HUES64 (cell line): ENCODE results near the gene SLC9A1.

Source experiments
- H3K27ac ChIP-seq: 2 replicates; pipeline ENCODE4 v1.7.0; 2013; ENCODE audit warnings: low read depth, low read length, inconsistent platforms
- H3K27me3 ChIP-seq: 2 replicates; pipeline ENCODE4 v1.6.1; 2013; ENCODE audit warnings: mild to moderate bottlenecking, low read length; ENCODE audit not compliant: insufficient read depth
- H3K36me3 ChIP-seq: 2 replicates; pipeline ENCODE4 v1.6.1; 2013; ENCODE audit warnings: mild to moderate bottlenecking, low read length; ENCODE audit not compliant: insufficient read depth
- H3K4me1 ChIP-seq: 2 replicates; pipeline ENCODE4 v1.6.1; 2013; ENCODE audit warnings: mild to moderate bottlenecking, low read length, moderate library complexity; ENCODE audit not compliant: insufficient read depth
- H3K4me3 ChIP-seq: 2 replicates; pipeline ENCODE4 v1.5.1; 2013; ENCODE audit warnings: mild to moderate bottlenecking, low read length, moderate library complexity
- H3K9ac ChIP-seq: 2 replicates; pipeline ENCODE4 v1.6.1; 2013; ENCODE audit warnings: mild to moderate bottlenecking, low read depth, low read length
- H3K9me3 ChIP-seq: 2 replicates; pipeline ENCODE4 v1.6.1; 2013; ENCODE audit warnings: low read depth, low read length; ENCODE audit not compliant: insufficient read depth
- WGBS: fragments of 150-250, 120-280 bp; methylation state at CpG from one replicate; pipeline ENCODE4 v1.1.7; 2013; ENCODE audit warnings: missing lambda C conversion rate; 5-methylcytosine and 5-hydroxymethylcytosine counted together

The SLC9A1 gene

DNA sequence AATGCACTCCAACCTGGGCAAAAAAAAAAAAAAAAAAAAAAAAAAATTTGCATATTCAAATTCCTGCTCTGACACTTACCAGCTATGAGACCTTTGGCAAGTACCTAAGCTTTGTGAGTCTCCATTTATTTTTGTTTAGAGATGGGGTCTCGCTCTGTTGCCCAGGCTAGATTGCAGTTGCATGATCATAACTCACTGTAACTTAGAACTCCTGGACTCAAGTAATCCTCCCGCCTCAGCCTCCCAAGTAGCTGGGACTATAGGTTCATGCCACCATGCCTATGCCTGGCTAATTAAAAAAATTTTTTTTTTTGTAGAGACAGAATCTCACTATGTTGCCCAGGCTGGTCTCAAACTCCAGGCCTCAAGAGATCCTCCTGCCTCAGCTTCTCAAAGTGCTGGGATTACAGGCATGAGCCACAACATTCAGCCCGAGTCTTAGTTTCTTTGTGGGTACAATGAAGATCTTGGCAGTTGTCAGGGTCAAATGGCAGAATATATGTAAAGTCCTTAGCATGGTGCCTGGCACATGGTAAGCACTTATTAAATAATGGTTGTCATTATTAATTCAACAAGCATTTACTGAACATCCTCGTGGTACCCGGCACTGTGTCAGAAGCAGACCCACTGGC is 88.8 kb downstream of the SLC9A1 start:
- H3K27ac ChIP-seq, result no peak overlapping the region
- WGBS, result 97% methylated on average over 5 of the region's 5 CpGs
- H3K9ac ChIP-seq, result no peak overlapping the region
- H3K4me3 ChIP-seq, result no peak overlapping the region
- H3K36me3 ChIP-seq, result no peaks in the 10 kb centered on the region
- H3K4me1 ChIP-seq, result no peaks in the 10 kb centered on the region
- no peaks in the 10 kb centered on the region for H3K9me3 ChIP-seq
- no peaks in the 10 kb centered on the region for H3K27me3 ChIP-seq

DNA sequence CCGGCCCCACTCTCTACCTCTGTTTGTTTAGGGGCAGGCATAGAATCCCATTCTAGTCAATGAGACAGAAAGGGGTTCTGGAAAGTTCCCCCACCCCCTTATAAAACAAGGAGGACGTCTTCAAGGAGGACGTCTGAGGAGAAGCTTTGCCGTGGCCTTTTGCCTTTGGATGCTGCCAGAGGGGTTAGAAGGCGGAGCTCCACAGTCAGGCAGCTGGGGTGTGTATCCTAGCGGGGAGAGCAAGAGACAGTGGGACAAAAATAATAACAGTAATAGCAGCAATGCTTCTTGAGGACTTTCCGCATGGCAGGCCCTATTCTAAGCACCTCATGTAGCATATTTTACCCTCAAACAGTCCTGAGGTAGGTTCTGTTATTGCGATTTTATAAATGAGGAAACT is 94.0 kb downstream of the SLC9A1 start:
- H3K27me3 ChIP-seq, result no peaks in the 10 kb centered on the region
- WGBS, result 89% methylated on average over 8 of the region's 8 CpGs
- peaks cover 26% of the 10 kb centered on the region for H3K4me1 ChIP-seq
- no peaks in the 10 kb centered on the region for H3K9me3 ChIP-seq
- H3K36me3 ChIP-seq, result no peaks in the 10 kb centered on the region
- H3K9ac ChIP-seq, result no peak overlapping the region
- no peak overlapping the region for H3K27ac ChIP-seq
- no peak overlapping the region for H3K4me3 ChIP-seq

- H3K27ac ChIP-seq, result no peak overlapping the region; the same call in 1 of the 2 replicates
- H3K4me1 ChIP-seq, result peaks cover 26% of the 10 kb centered on the region
- H3K36me3 ChIP-seq, result no peaks in the 10 kb centered on the region
- 44% methylated on average over 12 of the region's 12 CpGs for WGBS
- no peaks in the 10 kb centered on the region for H3K9me3 ChIP-seq
- H3K4me3 ChIP-seq, result no peak overlapping the region
- no peaks in the 10 kb centered on the region for H3K27me3 ChIP-seq
- no peak overlapping the region for H3K9ac ChIP-seq
These were observed 95.8 kb downstream of the SLC9A1 start for GRCh38 chr1:27058966-27059669.

- Histone ChIP-seq H3K4me1 (peaks cover 26% of the 10 kb centered on the region), H3K36me3 (no peaks in the 10 kb centered on the region), H3K27me3 (no peaks in the 10 kb centered on the region), H3K9ac (0 out of 2 replicates have a peak overlapping the region, but pooled peaks have one; percentile 3), H3K9me3 (no peaks in the 10 kb centered on the region), H3K27ac (peak overlapping the region; percentile 53), H3K4me3 (no peak overlapping the region)
- WGBS, result 42% methylated on average over 13 of the region's 13 CpGs
These were observed 96.9 kb downstream of the SLC9A1 start for GRCh38 chr1:27057801-27058625.

GRCh38 chr1:27057389-27057788 is 97.5 kb downstream of the SLC9A1 start:
- peak overlapping the region; percentile 53 for H3K27ac ChIP-seq
- H3K9ac ChIP-seq, result no peak overlapping the region
- no peak overlapping the region for H3K4me3 ChIP-seq

DNA sequence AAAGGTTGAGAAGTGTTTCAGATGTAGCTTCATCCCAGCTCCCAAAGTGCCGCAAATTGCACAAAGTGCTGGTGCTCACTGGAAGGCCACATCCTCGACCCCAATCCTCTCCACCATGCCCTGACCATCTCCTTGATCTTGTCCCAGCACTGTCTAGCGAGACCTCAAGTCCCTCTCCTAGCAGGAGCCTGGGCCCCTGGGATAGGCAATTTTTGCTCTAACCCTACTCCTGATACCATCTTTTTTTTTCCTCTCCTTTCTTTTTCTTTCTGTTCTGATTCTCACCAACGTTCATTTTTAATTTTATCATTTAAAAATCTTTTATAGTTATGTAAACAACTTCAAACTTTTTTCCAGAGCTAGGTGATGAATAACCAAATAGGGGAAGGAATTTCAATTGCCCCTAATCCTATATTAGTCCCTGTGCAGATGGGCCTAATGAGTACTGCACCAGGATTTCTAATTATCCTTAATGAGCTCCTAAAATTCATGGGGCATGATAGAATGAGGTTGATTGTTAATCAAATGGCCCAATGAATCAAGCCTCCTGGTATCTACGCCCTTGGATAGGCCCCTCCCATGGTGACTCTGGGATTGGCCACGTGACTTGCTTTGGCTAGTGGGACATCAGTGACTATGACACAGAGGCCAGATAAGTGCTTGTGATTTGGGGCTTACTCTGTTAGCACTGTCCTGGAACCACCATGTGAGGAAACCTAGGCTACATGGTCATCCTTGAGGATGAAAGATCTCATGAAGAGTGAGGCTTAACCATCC is 100.8 kb downstream of the SLC9A1 start:
- no peaks in the 10 kb centered on the region for H3K36me3 ChIP-seq
- H3K9me3 ChIP-seq, result no peaks in the 10 kb centered on the region
- H3K9ac ChIP-seq, result no peak overlapping the region
- H3K27ac ChIP-seq, result no peak overlapping the region
- 87% methylated on average over 5 of the region's 6 CpGs for WGBS
- no peak overlapping the region for H3K4me3 ChIP-seq
- H3K4me1 ChIP-seq, result peaks cover 26% of the 10 kb centered on the region
- H3K27me3 ChIP-seq, result no peaks in the 10 kb centered on the region

More at GRCh38 chr1:27057389-27057788, 97.5 kb downstream of the SLC9A1 start:
- H3K9me3 ChIP-seq, result no peaks in the 10 kb centered on the region
- no peaks in the 10 kb centered on the region for H3K36me3 ChIP-seq
- WGBS, result 65% methylated on average over 3 of the region's 3 CpGs
- no peaks in the 10 kb centered on the region for H3K27me3 ChIP-seq
- peaks cover 26% of the 10 kb centered on the region for H3K4me1 ChIP-seq

- H3K4me3 ChIP-seq, result no peak overlapping the region
- H3K27ac ChIP-seq, result no peak overlapping the region
- H3K9ac ChIP-seq, result no peak overlapping the region
- H3K4me1 ChIP-seq, result peaks cover 9% of the 10 kb centered on the region
- H3K27me3 ChIP-seq, result no peaks in the 10 kb centered on the region
- no peaks in the 10 kb centered on the region for H3K36me3 ChIP-seq
- H3K9me3 ChIP-seq, result no peaks in the 10 kb centered on the region
- 95% methylated on average over 5 of the region's 5 CpGs for whole genome bisulfite sequencing
These were observed 102.4 kb downstream of the SLC9A1 start for GRCh38 chr1:27052527-27052926.

DNA sequence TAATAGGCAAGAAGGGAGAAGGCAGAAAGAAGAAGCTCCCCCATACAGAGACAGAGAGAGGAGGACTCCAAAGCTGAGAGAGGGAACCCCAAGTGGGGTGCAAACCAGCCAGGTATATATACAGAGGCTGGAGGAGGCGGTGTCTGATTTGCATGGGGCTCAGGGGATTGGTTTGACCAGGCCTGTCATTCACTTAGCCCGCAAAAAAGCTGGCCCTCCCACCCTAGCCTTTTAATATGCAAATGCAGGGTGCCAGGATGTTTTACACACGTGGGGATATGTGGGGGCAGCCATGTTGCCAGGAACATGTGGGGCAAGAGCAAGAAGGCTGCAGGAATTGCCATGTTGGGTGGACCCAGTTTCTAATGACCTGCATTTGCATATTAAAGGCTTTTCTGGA is 105.3 kb downstream of the SLC9A1 start:
- Histone ChIP-seq H3K27ac (0 out of 2 replicates have a peak overlapping the region, but pooled peaks have one; percentile 53), H3K4me1 (peaks cover 12% of the 10 kb centered on the region), H3K9ac (no peak overlapping the region), H3K9me3 (no peaks in the 10 kb centered on the region), H3K36me3 (no peaks in the 10 kb centered on the region), H3K27me3 (no peaks in the 10 kb centered on the region), H3K4me3 (no peak overlapping the region)
- WGBS, result 50% methylated on average over 3 of the region's 3 CpGs

DNA sequence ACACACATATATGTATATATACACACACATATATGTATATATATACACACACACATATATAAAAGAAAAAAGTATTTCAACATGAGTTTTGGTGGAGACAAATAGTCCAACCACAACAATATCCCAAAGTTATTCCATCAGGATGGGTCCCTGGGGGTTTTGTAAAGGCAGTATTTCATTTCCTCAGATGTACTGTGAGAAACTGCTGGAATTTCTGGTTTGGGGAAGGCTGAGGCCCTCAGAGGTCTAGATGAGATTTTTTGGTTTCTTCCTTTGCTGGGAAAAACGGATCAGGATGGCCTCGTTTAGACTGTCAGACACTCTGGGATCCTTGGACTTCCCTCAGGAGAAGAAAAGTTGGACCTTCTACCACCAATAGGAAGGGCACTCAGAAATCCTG is 105.8 kb downstream of the SLC9A1 start:
- 91% methylated on average over 2 of the region's 2 CpGs for WGBS
- Histone ChIP-seq H3K9ac (no peak overlapping the region), H3K27ac (0 out of 2 replicates have a peak overlapping the region, but pooled peaks have one; percentile 53), H3K4me3 (no peak overlapping the region), H3K9me3 (no peaks in the 10 kb centered on the region), H3K36me3 (no peaks in the 10 kb centered on the region), H3K4me1 (peaks cover 12% of the 10 kb centered on the region), H3K27me3 (no peaks in the 10 kb centered on the region)
